ENCODE results near the gene LCT. TPM values are rescaled to one million over a fixed set of nuclear protein-coding genes. Genes with fewer than 3 reads are reported as not detected.
A peak's percentile ranks its signal among the peaks of the same experiment; 100 is the strongest.
"Not testable (repeated sequence)": the region's sequence is repeated elsewhere in the genome, so short reads cannot be mapped to it uniquely, and the experiment has no call there.

Gene LCT
- total RNA-seq, result not detected
- long read RNA-seq, result 0 reads

DNA sequence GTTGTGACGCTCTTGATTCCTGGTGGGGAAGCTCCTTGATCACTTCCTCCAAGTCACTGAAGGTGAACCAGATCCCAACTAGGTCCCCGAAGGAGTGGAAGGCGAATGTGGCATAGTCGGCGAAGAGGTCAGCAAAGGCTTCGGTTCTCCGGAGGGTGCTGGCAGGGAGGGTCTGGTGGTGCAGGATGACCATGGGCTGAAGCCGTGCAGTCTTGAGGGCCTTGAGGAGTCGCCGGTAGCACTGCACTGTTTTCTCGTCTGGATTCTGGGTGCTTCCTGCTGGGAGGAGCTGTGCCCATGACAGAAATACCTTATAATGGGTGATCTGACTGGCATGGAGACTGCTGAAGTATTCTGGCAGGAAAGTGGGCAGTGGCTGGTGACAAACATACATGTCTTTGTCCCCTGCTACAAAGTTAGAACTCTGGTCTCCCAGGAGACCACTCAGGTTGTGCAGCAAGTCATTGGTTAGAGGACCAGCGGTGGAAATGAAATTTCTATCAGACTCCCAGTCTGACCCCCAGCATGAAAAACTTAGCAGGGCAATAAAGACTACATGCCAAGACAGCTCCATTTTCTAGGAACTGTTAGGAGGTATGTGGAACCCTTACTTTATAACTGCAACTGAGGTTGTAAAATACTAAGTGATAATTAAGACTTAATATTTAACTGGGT, at the start of gene LCT:
TSS of gene LCT (minus strand) at position 589 of the 675 bp plus-strand sequence. CDS start at position 574, 15 bp downstream.
- Histone ChIP-seq H3K27ac (no peak within 1 kb of the TSS), H3K36me3 (no peaks in the 10 kb centered on the region), H3K4me3 (no peak within 1 kb of the TSS), H3K4me1 (peaks cover 16% of the 10 kb centered on the region), H3K27me3 (ENCODE audit: low read depth) (no peaks in the 10 kb centered on the region), H3K9me3 (no peaks in the 10 kb centered on the region)
- DNase-seq, result no peak
- intact Hi-C loops (cut with DNase I), result no loop called here
- TF ChIP-seq, protein P1, sequence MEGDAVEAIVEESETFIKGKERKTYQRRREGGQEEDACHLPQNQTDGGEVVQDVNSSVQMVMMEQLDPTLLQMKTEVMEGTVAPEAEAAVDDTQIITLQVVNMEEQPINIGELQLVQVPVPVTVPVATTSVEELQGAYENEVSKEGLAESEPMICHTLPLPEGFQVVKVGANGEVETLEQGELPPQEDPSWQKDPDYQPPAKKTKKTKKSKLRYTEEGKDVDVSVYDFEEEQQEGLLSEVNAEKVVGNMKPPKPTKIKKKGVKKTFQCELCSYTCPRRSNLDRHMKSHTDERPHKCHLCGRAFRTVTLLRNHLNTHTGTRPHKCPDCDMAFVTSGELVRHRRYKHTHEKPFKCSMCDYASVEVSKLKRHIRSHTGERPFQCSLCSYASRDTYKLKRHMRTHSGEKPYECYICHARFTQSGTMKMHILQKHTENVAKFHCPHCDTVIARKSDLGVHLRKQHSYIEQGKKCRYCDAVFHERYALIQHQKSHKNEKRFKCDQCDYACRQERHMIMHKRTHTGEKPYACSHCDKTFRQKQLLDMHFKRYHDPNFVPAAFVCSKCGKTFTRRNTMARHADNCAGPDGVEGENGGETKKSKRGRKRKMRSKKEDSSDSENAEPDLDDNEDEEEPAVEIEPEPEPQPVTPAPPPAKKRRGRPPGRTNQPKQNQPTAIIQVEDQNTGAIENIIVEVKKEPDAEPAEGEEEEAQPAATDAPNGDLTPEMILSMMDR (IDR thresholded peaks at IDR 0.05), result no peak
- no peak for ATAC-seq

- H3K27me3 ChIP-seq (ENCODE audit: low read depth), result peaks cover 10% of the 10 kb centered on the region
- no peaks in the 10 kb centered on the region for H3K9me3 ChIP-seq
- ATAC-seq (no peak), DNase-seq (no peak)
- no peaks in the 10 kb centered on the region for H3K36me3 ChIP-seq
- TF ChIP-seq, protein P1 (IDR thresholded peaks at IDR 0.05), result no peak
- no peak overlapping the region for H3K4me3 ChIP-seq
- H3K4me1 ChIP-seq, result no peaks in the 10 kb centered on the region
- intact Hi-C loops (cut with DNase I), result no loop called here
- H3K27ac ChIP-seq, result no peak overlapping the region
These were observed 48.7 kb upstream of the LCT start for GRCh38 chr2:135885709-135886108.

GRCh38 chr2:135882415-135882814, 45.4 kb upstream of the LCT start:
- peaks cover 10% of the 10 kb centered on the region for H3K27me3 ChIP-seq (ENCODE audit: low read depth)
- no peak for ATAC-seq

DNA sequence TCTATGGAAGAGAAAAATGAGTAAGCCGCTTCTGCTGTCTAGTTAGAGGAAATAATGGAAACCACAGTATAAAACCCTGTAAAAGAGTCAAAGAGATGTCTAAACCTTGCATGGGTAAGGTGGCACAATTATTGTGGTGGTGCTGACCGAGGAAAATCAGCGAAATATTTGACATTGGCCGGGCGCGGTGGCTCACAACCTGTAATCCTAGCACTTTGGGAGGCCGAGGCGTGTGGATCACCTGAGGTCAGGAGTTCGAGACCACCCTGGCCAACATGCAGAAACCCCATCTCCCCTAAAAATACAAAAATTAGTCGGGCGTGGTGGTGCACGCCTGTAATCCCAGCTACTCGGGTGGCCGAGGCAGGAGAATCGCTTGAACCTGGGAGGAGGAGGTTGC, 39.8 kb upstream of the LCT start:
- Histone ChIP-seq H3K4me1 (peaks cover 17% of the 10 kb centered on the region), H3K27ac (peak overlapping the region; percentile 82), H3K4me3 (peak overlapping the region; percentile 82)
- H3K27me3 ChIP-seq (ENCODE audit: low read depth); DNase-seq; H3K9me3 ChIP-seq; H3K36me3 ChIP-seq; ATAC-seq; intact Hi-C loops (cut with DNase I): not testable (repeated sequence)

More at GRCh38 chr2:135882415-135882814, 45.4 kb upstream of the LCT start:
- TF ChIP-seq, protein P1 (IDR thresholded peaks at IDR 0.05), result no peak
- intact Hi-C loops (cut with DNase I), result no loop called here
- DNase-seq, result no peak
- Histone ChIP-seq H3K36me3 (no peaks in the 10 kb centered on the region), H3K4me1 (no peaks in the 10 kb centered on the region), H3K9me3 (no peaks in the 10 kb centered on the region), H3K27ac (no peak overlapping the region), H3K4me3 (no peak overlapping the region)

DNA sequence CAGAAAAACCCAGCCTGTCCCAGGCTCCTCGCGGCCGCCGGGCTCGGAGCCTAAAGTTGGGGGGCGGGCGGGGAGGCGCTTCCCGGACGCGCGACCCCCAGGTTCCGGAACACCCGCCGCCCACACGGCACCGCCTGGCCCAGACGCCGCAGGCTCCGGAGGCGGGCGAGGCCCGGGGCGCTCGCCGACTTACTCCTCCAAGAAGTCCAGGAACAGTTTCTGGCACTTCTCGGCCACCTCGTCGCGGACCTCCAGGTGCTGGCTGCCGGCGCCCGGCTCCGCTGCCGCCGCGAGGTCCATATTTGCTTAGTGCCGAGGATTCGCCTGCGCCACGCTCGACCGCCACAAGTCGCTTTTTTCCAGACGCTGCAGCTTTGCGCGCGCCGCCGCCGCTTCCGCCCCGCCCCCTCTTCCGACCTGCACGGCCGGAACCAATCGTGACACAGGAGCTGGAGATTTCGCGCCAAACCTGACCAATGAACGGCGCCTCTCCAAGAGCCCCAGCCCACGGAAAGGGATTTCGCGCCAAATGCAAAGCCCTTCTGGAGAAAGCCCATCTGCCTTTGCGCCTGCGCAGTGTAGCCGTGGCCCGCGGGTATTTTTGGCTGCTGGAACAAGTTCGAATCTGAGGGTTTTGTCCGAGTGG, 39.2 kb upstream of the LCT start, which contains the start of gene MCM6:
TSS of gene MCM6 (minus strand) at position 378 of the 646 bp plus-strand sequence. CDS start at position 300, 78 bp downstream.
- peaks cover 4% of the 10 kb centered on the region for H3K36me3 ChIP-seq
- H3K9me3 ChIP-seq, result no peaks in the 10 kb centered on the region
- H3K4me3 ChIP-seq, result peak within 1 kb of the TSS; percentile 82
- intact Hi-C loops (cut with DNase I), result no loop called here
- no peaks in the 10 kb centered on the region for H3K27me3 ChIP-seq (ENCODE audit: low read depth)
- ATAC-seq (peak; percentile 99 to 100), DNase-seq (peak; percentile 98)
- TF ChIP-seq, protein P1 (IDR thresholded peaks at IDR 0.05), result peak; percentile 26
- H3K27ac ChIP-seq, result peak within 1 kb of the TSS; percentile 82
- H3K4me1 ChIP-seq, result peaks cover 17% of the 10 kb centered on the region

All from lower lobe of right lung (tissue), 2 donors.